ENCODE results near the gene RNF166.
A peak's percentile ranks its signal among the peaks of the same experiment; 100 is the strongest.

RNF166 gene

DNA sequence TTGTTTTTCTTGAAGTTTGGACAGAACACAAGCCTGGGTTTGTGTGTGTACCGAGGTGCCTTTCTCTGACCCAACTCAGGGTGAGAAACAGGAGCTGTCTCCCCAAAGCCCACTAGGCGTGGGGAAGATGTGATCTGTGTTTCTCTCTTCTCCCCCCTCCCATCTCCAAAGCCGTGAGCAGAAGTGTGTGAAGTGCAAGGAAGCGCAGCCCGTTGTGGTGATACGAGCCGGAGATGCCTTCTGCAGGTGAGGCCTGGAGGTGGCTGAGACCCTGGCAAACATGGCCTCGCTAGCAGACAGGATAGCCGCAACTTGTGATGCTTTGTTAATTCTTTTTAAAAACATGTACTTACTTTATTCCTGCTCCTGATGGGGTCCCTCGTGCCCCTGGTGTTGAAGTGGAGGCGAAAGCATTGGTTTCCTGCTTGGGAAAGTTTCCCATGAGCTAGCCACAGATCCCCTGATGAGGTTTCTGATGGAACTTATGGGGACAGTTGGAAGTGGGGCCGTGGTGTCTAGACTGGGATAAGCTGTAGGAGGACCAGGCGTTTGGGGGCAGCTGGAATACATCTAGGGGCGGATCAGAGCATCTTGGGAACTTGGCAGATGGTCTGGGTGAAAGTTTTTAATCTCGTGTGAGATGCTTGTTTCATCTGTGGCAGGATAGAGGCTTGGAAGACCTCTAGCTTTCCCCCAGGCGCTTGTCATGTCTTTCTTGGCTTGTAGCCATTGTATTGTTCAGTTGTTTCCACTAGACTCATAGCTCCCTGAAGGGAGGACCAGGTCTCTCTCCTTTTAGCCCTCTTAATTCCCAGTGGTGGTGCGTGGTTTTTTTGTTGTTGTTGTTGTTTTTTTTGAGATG, 988 bp upstream of the RNF166 start:
- DNase-seq (ENCODE audit: low read depth in 2 of 2) = no peak

DNA sequence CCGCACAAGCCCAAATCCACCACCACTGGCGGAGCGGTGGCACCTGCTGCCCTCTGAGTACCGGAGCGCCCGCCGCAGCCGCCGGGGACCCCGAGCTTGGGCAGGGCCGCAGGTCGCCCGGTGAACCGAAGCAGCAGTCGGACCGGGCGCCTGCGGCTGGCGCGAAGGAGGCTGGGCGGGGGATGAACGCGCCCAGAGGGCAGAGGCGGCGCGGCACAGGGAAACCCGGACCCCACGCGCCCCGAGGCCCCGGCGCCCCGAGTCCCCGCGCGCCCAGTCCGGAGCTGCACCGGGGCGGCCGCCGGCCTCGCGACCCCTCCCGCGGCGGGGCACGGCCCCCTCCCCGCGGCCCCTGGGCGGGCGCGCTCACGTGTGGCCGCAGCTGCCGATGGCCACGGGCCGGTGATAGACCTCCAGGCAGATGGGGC, 393 bp downstream of the RNF166 start:
- DNase-seq (ENCODE audit: low read depth in 2 of 2) = no peak

DNA sequence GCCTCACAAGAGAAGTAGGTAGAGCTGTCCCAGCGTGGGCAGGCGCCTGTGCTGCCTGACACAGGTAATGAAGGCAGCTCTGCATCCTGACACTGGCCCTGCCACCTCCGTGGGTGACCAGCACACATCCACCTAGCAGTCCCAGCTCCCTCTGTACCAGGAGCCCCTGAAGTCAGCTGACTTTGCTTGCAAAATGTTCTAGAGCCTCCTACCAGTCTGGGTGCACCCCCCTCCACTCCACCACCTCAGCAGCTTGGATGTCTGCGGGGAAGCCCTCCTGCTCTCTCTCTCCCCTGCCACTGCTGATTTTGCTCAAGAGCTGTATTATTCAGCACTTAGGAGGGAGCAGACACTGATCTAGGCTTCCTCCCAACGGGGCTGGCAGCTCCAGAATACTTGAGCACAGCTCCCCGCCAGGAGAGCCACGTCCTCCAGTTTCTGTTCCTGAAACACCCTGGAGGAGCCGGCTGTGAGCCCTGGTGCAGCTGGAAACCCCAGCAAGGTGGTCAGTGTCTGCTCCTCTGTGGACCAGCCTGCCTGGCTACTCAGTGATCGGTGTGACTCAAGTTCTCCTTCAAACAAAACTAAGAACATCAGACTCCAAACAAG, 1.0 kb downstream of the RNF166 start:
- DNase-seq (ENCODE audit: low read depth in 2 of 2) = no peak

DNA sequence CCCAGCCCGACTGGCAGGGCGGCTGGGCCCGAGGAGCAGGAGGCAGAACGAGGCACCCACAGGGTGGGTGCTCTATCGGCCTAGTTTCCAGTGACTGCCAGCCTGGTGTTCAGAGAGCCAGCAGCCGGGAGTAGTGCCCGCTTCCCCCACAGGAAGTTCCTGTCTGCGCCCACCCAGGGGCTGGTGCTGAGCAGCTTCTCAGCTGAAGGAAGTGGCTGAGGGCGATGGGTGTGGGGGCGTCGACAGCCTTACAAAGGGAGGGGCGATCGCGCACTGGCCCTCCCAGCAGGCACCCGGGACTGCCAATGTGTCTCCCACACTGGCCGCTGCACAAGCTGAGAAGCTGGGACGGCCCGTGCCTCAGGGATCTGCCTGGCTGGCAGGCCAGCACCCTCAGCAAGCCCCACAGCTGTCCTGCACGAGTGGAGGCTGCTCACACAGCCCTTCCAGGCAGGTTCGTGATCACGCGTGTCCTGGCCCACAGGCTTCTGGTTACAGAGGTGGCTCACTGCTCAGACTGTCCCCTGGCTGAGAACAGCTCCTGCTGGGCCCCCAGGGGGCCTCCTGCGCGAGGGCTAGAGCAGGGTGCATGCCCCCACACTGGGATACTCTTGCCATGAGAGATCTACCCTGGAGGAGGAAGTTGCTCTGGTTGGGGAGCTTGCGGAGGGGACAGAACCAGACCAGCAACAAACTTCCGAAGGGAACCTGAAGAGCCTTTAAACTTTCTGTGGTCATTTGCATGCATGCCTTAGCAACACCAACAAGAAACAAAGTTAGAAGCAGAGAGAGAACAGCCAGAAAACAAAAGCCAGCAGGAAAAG, 2.5 kb downstream of the RNF166 start:
- no peak for DNase-seq (ENCODE audit: low read depth in 2 of 2)

DNA sequence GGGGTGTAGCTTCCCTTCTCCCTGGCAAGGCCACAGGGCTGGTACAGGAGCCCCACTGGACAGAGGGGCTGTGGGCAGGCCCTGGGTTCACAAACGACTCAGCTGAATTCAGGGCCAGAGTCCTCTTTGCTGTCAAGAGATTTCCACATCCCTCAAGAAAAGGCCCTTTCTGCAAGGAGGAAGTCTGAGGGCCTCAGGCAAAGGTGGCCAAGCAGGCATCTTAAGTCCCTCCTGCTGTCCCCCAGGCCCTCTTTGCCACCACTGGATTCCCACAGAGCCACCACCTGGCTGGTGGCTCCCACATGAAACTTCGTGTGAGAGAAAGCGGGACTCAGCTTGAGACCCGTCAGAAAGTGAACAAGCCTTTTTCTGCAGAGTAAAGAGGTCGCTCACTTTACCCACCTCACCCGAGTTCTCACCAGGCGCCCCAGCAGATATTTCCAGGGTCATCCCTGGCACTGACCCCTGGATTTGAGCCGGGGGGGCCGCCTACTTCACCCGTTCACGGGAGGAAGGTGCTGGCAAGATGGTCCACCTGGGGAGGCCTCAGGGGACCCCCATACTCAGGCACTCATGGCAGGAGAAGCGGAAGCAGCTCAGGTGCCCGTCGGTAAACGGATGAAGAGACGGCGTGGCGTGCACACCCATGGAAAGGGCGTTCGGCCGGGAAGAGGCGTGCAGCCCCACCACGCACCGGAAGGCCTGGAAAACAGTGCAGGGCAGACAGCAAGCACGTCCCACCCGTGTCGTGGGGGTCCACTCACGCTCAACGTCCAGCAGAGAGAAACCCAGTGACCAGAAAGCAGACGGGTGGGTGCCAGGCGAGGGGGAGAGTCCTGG, 3.6 kb downstream of the RNF166 start:
- DNase-seq (ENCODE audit: low read depth in 2 of 2) = no peak

DNA sequence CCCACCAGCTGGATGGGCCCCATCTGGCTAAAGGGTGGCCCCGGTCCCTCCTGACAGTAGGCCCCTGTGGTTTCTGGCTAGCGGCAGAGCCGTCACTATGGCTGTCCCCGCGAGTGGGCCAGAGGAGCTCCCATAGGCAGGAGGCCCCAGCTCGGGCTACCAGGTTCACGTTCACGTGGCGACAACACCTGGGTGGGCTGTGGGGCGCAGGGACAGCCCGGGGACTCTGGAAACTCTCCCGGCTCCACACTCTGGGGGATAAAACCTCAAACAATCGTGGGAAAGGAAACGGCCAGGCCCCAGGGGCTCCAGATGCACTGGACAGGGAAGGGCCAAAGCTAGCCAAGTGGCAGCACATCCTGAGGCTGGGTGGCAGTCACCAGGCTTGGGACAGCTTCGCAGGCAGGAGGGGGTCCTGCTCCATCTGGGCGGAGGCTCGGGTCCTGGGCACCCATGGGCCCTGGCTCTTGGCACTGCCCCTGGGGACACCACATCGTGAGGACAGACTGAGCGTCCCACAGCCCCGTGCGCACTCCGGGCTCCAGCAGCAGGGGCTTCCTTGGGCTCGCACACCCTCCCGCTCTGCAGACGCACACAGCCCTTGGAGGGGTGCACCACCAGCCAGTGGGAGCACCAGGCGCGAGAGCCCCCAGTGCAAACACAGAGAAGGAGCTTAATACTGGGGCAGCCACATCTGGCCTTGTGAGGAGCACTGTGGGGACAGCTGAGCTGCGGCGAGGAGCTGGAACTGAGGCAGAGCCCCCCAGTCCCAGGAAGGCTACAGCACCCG, 4.4 kb downstream of the RNF166 start:
- no peak for DNase-seq (ENCODE audit: low read depth in 2 of 2)

DNA sequence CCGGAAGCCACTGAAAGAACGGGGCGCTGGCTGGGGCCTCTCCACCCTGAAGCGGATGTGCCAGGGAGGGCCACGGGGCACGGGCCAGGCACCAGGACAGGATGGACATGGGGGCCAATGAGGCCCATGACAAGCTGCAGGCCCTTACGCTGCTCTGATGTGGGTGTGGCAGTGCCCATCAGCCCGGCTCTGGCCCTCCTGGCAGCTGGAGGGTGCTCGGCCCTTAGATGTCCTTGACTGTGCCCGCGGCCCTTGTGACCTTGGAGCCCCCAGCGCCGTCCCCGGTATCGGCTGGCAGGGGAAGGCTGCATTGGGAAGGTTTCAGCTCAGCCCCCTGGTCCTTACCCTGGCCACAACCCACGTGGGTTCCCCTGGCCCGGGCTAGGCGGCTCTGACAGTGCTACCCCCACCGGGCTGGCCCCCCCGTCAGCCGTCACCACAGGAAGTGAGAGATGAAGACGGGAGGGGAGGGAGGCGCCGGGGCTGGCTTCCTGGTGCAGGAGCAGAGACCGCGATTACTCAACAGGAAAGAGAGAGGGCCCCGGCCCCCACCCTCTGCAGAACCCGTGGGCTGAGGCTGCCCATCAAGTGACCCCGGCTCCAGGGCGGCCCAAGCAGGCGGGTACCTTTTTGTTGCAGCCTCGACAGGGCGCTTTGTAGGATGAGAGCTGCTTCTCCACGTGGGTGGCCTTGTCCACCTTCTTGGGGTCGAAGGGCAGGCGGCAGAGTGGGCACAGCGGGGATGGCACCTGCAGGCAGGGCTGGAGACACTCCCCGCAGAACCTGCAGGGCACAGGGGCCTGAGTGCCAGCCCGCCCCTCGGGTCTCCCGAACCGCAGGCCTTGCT, 5.3 kb downstream of the RNF166 start:
- peak; percentile 36 for DNase-seq (ENCODE audit: low read depth in 2 of 2)

DNA sequence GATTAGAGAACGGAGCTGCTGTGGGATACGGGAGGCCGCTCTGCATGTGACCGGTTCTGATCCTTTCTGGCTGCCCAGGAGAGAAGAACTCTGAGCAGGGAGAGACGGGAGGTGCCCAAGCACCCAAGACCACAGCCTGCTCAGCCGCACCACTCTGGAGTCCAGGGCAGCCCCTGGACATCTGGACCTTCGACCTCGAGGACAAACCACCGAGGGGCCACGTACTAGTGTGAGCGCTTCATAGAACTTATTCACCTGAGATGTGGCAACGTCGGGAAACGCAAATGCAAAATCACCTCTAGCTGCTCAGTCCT, 5.9 kb downstream of the RNF166 start:
- no peak for DNase-seq (ENCODE audit: low read depth in 2 of 2)

DNA sequence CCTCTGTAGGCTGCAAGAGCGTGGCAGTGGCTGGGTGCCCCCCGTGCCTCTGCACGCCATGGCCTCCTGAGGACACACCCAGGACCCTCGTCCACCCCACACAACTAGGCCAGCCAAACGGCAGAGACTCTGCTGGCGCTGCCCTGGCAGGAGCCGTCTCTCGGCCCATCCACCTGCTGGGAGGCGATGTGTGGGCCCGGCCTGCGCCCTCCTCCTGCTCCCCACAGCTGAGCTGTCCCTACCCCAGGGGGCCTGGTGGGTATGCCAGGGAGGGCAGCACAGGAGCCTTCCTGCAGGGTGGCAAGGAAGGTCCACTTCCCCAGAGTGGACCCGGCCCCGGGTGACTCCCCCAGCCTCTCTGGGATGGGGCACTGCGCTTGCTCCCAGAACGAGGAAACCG, 7.0 kb downstream of the RNF166 start:
- no peak for DNase-seq (ENCODE audit: low read depth in 2 of 2)

DNA sequence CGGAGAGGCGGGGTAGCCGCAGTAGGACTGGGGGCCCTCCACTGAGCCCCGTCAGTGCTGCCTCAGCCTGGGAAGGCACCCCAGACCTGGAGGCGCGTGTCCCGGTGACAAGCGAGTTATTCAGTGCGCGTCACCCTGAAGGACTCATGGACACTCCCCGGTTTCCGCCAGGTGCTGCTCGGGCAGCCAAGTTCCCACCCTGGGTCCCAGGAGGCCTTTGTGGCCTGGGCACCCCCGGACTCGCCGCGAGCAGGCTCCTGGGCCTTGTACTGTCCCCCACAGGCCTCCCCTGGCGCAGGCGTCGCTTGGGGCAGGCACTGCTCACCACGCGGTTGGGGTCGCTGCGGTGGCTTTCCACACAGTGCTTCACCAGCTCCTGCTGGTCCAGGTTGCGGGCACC, 7.6 kb downstream of the RNF166 start:
- DNase-seq (ENCODE audit: low read depth in 2 of 2) = no peak

DNA sequence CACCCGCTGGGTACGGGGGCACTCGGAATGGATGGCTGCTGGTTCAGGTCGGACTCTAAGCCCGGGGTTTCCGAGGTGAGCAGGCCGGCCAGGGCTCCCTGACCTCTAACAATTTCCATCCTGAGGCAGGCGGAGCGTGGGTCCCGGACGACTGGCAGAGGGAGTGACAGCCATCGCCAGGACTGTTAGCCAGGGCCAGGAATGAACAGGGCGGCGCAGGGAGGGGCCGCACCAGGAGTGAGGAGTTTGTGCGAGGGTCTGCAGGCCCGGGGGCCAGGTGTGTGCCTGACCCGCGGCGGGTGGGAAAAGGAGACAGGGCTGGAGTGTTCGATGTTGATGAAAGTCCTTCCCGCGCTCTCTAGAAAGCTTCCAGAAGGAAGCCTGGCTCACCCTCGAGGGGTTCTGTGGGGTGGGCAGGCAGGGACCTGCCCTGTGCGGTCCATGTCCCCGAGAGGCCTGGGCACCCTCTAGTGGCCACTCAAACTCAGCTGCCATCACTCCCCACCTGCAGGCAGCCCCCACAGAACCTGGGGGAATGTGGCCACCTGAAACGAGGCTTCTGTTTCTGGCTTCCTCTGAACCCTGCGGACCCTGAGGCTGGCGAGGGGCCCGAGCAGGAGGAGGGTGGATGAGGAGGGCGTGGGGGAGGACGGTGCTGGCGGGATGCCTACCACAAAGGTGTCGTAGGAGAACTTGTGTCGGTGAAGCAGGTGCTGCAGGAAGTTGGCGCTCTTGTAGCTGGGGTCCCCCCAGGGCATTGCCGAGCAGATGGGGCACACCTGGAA, 8.2 kb downstream of the RNF166 start:
- DNase-seq (ENCODE audit: low read depth in 2 of 2) = no peak

DNA sequence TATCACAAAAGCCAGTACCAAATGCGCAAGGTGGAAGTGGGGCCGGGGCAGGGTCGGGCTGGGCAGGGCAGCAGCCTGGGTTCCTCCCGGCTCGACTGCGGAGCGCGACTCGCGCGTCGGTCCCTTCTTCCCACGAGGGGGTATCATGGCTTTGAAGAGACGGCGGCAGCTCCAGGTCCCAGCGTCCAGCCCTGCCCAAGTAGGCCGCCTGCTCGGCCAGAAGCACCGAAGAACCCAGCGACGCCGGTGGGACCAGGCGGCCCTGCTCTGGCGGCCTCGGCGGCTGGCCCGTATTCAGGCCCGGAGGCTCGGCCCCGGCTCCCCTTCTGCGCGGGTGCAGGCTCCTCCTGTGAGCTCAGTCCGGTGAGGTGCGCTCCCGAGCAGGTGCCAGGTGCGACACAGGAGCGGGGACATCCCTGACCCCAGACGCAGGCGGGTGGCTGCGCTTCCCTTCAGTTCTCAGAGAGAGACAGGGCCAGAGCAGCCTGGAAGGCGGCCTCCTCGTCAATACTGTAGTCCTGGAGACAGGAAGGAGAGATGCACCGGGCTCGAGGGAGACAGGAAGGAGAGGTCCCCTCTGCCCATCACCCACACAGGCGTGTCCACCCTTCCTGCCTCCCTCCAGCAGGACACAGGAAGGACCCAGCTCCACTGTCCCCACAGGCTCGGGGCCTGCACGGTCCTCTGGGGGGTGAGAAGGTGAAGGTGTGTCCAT, 8.9 kb downstream of the RNF166 start:
- DNase-seq (ENCODE audit: low read depth in 2 of 2) = no peak

DNA sequence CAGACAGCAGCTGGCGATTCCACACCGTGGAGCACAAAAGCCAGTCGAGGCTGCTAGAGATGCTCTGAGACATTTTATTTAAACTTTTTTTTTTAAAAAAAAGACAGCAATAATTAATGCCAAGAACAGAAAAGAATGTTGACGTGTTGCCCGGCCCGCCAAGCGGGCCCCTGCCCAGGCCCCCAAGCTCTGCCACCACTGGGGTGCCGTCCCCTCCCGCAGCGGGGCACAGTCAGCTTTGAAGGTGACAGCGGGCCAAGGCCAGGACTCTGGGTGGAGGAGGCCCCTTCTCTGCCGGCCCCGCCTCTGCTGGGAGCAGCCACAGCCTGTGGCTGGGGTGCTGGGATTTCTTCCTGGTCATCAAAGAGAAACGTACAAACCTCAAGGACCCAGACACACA, 9.8 kb downstream of the RNF166 start:
- no peak for DNase-seq (ENCODE audit: low read depth in 2 of 2)

DNA sequence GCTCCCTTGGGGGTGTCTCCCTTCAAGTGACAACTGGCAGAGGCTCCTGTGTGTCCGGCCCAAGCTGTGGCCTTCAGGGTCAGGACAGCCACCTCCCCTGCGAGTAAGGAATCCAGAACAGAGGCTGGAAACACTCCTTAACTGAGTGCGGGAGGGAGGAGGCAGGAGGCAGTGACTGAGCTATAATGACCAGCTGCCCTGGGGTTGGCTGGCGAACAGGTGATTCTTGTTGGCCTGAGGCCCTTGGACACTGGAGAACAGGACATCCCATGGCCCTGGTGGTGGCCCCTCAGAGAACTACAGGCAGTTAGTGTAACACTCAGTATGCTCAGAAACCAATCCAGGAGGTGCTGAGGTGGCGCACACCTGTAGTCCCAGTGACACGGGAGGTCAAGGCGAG, 10.5 kb downstream of the RNF166 start:
- DNase-seq (ENCODE audit: low read depth in 2 of 2) = no peak

DNA sequence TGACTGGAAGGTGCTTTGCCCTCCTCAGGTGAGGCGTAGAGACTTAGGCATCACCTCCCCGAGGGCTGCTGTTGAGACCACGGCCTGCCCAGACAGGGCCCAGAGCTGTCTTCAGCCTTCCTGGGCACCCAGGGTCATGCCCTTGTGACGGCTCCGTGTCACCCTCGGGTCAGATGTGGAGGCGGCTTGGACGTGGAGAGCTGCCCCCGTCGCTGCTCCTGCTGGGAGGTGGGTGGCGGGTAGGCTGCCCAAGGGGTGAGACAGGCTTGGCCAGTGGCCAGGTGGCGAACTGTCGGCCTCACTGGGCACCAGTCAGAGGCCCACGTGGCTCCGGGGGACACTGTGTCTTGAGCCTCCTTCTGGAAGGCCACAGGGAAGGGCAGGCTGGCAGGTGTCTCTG, 11.0 kb downstream of the RNF166 start:
- DNase-seq (ENCODE audit: low read depth in 2 of 2) = no peak

DNA sequence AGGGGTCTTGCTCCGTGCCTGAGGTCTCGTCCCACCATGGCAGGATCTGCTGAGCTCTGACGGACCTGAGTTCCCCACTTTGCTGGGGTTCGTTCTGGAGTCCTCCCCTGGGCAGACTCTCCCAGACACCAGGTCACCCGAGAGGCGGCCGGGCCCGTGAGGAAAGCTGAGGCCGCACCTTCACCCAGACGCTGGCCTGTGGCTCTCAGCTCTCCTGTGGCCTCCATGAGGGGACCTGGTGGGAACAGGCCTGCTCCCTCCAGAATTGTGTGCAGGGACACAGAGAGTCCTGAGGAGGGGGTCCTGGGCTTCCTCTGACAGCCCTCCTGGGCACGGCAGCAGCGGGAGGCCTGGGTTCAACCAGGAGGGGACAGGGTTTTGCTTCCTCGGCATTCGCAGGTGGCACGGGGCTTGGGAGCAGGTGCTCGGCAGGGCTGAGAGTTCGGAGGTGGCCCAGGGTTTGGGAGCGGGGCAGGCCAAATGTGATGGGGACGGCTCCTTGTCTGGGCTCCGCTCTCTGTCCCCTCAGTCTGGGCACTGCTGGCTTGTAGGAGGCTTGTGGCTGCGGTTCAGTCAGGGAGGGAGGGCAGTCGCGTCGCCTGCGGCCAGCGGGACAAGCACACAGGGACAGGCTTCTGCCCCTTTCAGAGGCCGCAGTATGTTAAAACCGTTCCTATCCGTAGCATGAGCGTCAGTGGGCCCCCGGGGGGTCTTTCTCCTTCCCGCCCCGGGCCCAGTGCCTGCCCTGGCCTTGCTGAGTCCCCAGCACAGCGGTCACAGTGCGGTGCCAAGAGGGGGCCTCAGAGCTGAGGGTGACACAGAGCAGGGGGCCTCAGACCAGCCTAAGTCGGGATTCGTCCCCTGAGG, 11.8 kb downstream of the RNF166 start:
- no peak for DNase-seq (ENCODE audit: low read depth in 2 of 2)

DNA sequence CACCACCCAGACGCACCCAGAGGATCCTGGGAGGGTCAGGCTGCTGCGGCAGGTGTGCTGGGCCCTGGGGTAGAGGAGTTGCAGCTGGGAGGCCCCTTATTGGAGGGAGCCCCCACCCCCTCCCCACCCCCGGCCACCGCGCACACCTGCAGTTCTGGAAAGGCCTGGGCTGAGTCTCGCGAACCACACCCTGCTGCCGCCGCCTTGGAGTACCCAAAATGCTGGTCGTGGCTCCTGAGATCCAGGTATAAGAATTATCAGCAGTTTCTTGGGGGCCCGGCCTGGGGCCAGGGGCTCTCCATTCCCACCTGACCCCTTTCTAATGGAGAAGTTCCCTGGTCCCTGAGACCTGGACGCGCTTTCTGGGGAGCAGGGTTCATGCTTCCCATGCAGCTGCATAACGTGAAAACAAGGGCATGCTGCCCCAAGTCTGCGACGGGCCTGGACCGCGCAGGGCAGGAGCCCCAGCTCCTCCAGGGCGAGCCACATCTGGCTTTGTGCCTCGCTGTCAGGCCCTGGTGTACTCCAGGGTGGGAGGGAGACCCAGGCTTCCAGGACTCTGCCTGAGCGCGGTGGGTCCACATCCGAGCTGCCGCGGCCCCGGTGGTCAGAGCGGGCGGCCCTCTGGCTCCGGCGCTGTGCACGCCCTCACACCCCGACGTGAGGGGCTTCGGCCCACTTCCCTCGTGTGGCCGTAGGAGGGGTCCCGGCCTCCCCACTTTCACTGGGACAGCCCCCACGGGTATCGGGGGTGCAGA, 12.6 kb downstream of the RNF166 start:
- no peak for DNase-seq (ENCODE audit: low read depth in 2 of 2)
